HepG2 (cell line): Measurements from ENCODE around the gene PYY. TPM values are rescaled to one million over a fixed set of nuclear protein-coding genes. Genes with fewer than 3 reads are reported as not detected.

Experiments
- ATF7 ChIP-seq, 2 experiments: fragments of 450-650 bp in 1 of 2; sonication (generic) in 1 of 2; formaldehyde crosslinking in 1 of 2; IDR thresholded peaks; 2 replicates each; pipeline versions ENCODE4 v1.4.0 to v1.6.1; 2016 to 2020; ENCODE audit warnings: antibody characterized with exemption in 1 of 2, mild to moderate bottlenecking in 1 of 2, missing genetic modification reagents in 1 of 2
- BCL6 ChIP-seq: IDR thresholded peaks from 2 replicates; pipeline ENCODE4 v1.6.1; 2016; ENCODE audit warnings: missing genetic modification reagents, missing compliant biosample characterization
- CC2D1A ChIP-seq: sonication (generic); formaldehyde crosslinking; IDR thresholded peaks from 2 replicates; pipeline ENCODE4 v1.8.1; 2023; ENCODE audit warnings: mild to moderate bottlenecking, missing genetic modification reagents
- DR1 ChIP-seq: sonication (generic); formaldehyde crosslinking; IDR thresholded peaks from 2 replicates; pipeline ENCODE4 v1.8.0; 2021; ENCODE audit warnings: mild to moderate bottlenecking, missing genetic modification reagents, inconsistent platforms
- HDAC1 ChIP-seq: sonication (generic); formaldehyde crosslinking; IDR thresholded peaks from 2 replicates; pipeline ENCODE4 v1.5.1; 2020; ENCODE audit warnings: mild to moderate bottlenecking, missing genetic modification reagents
- HIVEP1 ChIP-seq: sonication (generic); formaldehyde crosslinking; IDR thresholded peaks from 2 replicates; pipeline ENCODE4 v1.4.0; 2020; ENCODE audit warnings: mild to moderate bottlenecking, missing genetic modification reagents
- HOXD1 ChIP-seq: sonication (generic); formaldehyde crosslinking; IDR thresholded peaks from 2 replicates; pipeline ENCODE4 v1.5.0; 2020; ENCODE audit warnings: missing genetic modification reagents
- MTF1 ChIP-seq: sonication (generic); formaldehyde crosslinking; IDR thresholded peaks from 2 replicates; pipeline ENCODE4 v1.5.0; 2020; ENCODE audit warnings: missing genetic modification reagents
- MXD4 ChIP-seq: IDR thresholded peaks from 2 replicates; pipeline ENCODE4 v1.6.1; 2016; ENCODE audit warnings: mild to moderate bottlenecking, missing biosample characterization, missing genetic modification reagents
- NR2F1 ChIP-seq, 2 experiments: fragments of 450-650 bp in 1 of 2; formaldehyde crosslinking in 1 of 2; IDR thresholded peaks; 2 replicates each; pipeline versions ENCODE4 v1.5.0 to v1.6.1; 2016 to 2020; ENCODE audit warnings: mild to moderate bottlenecking in 1 of 2, missing compliant biosample characterization in 1 of 2, missing genetic modification reagents in 1 of 2, moderate library complexity in 1 of 2
- PHF8 ChIP-seq: sonication (generic); formaldehyde crosslinking; IDR thresholded peaks from 2 replicates; pipeline ENCODE4 v1.5.0; 2020; ENCODE audit warnings: missing genetic modification reagents
- RELA ChIP-seq: sonication (generic); formaldehyde crosslinking; IDR thresholded peaks from 2 replicates; pipeline ENCODE4 v1.4.0; 2020; ENCODE audit warnings: missing genetic modification reagents
- RFXAP ChIP-seq: sonication (generic); formaldehyde crosslinking; IDR thresholded peaks from 2 replicates; pipeline ENCODE4 v1.4.0; 2020; ENCODE audit warnings: missing genetic modification reagents, borderline replicate concordance
- ZFP37 ChIP-seq: sonication (generic); formaldehyde crosslinking; IDR thresholded peaks from 2 replicates; pipeline ENCODE4 v1.4.0; 2020; ENCODE audit warnings: missing genetic modification reagents, borderline replicate concordance
- ZFP41 ChIP-seq: sonication (generic); formaldehyde crosslinking; IDR thresholded peaks from 2 replicates; pipeline ENCODE4 v1.4.0; 2020; ENCODE audit warnings: mild to moderate bottlenecking, missing genetic modification reagents, borderline replicate concordance
- polyA plus RNA-seq, 8 experiments: library from polyadenylated mRNA; depleted of rRNA in 3 of 8; stranded (reverse) in 7 of 8; unstranded in 1 of 8; fragments of >200 nt; fragmentation: Illumina TruSeq in 4 of 8; extraction: Trizol in 4 of 8; gene quantifications; 2 replicates each; pipeline versions ENCODE4 v1.2.1 to v1.2.3, GENCODE V29; 2011 to 2016; ENCODE audit warnings: low read depth in 4 of 8, missing spikeins in 1 of 8, mixed read lengths in 1 of 8; ENCODE audit not compliant: insufficient read depth in 1 of 8
- total RNA-seq, 5 experiments: library from RNA; depleted of rRNA; stranded (reverse); fragments of >200 nt; fragmentation: Illumina TruSeq; extraction: Trizol; gene quantifications; 2 replicates each; pipeline ENCODE4 v1.2.3, GENCODE V29; 2016; ENCODE audit warnings: low read depth in 1 of 5
- TF ChIP-seq, protein P1 (sequence below): IDR thresholded peaks from 2 replicates; pipeline ENCODE4 v1.6.1; 2012; ENCODE audit warnings: low read length, improper control_type of control experiment
- TF ChIP-seq, protein P2 (sequence below): IDR thresholded peaks from 2 replicates; pipeline ENCODE4 v1.6.1; 2018; ENCODE audit warnings: missing genetic modification reagents
- TF ChIP-seq, protein P3 (sequence below): sonication (generic); formaldehyde crosslinking; IDR thresholded peaks from 2 replicates; pipeline ENCODE4 v1.5.0; 2020; ENCODE audit warnings: missing genetic modification reagents
- TF ChIP-seq, protein P4 (sequence below): sonication (generic); formaldehyde crosslinking; IDR thresholded peaks from 2 replicates; pipeline ENCODE4 v1.5.1; 2020; ENCODE audit warnings: missing genetic modification reagents, mild to moderate bottlenecking, borderline replicate concordance
- TF ChIP-seq, protein P5 (sequence below): sonication (generic); formaldehyde crosslinking; IDR thresholded peaks from 2 replicates; pipeline ENCODE4 v1.5.1; 2020; ENCODE audit warnings: mild to moderate bottlenecking, moderate library complexity, missing genetic modification reagents
- TF ChIP-seq, protein P6 (sequence below): sonication (generic); formaldehyde crosslinking; IDR thresholded peaks from 2 replicates; pipeline ENCODE4 v1.4.0; 2020; ENCODE audit warnings: missing genetic modification reagents

PYY gene
- total and polyA plus RNA-seq, 2 of the 13 experiments (the other 11 are each of a cell fraction or from before 2014, with no cell fraction given): 0.25 TPM; not detected in 1

DNA sequence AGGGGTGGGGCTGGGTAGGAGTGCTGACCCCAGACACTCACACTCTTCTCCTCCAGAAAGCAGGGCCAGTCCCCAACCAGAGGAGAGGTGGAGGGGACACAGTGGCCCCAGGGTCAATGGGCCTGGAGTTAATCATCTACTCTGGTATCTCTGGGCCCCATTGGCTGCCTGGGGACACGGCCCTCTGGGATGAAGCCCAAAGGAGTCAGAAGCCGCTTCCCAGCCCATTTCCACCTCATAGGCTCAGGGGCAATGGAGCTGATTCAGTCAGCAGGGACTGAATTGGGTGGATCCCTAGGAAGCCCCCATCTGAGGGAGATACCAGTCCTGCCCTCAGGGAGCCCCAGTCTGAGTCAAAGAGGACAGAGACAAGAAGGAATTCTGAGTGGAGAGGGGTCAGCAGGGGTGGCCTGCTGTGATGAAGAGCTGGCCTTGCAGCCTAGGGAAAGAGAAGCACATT is 47.8 kb upstream of the PYY start (continued):
- TF ChIP-seq, protein P1, sequence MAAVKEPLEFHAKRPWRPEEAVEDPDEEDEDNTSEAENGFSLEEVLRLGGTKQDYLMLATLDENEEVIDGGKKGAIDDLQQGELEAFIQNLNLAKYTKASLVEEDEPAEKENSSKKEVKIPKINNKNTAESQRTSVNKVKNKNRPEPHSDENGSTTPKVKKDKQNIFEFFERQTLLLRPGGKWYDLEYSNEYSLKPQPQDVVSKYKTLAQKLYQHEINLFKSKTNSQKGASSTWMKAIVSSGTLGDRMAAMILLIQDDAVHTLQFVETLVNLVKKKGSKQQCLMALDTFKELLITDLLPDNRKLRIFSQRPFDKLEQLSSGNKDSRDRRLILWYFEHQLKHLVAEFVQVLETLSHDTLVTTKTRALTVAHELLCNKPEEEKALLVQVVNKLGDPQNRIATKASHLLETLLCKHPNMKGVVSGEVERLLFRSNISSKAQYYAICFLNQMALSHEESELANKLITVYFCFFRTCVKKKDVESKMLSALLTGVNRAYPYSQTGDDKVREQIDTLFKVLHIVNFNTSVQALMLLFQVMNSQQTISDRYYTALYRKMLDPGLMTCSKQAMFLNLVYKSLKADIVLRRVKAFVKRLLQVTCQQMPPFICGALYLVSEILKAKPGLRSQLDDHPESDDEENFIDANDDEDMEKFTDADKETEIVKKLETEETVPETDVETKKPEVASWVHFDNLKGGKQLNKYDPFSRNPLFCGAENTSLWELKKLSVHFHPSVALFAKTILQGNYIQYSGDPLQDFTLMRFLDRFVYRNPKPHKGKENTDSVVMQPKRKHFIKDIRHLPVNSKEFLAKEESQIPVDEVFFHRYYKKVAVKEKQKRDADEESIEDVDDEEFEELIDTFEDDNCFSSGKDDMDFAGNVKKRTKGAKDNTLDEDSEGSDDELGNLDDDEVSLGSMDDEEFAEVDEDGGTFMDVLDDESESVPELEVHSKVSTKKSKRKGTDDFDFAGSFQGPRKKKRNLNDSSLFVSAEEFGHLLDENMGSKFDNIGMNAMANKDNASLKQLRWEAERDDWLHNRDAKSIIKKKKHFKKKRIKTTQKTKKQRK: no peak
- TF ChIP-seq, protein P2, sequence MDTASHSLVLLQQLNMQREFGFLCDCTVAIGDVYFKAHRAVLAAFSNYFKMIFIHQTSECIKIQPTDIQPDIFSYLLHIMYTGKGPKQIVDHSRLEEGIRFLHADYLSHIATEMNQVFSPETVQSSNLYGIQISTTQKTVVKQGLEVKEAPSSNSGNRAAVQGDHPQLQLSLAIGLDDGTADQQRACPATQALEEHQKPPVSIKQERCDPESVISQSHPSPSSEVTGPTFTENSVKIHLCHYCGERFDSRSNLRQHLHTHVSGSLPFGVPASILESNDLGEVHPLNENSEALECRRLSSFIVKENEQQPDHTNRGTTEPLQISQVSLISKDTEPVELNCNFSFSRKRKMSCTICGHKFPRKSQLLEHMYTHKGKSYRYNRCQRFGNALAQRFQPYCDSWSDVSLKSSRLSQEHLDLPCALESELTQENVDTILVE (CRISPR knock-in tag): no peak
- TF ChIP-seq HOXD1 (no peak), BCL6 (CRISPR knock-in tag) (peak; percentile 24), ZFP37 (CRISPR knock-in tag) (no peak), RELA (CRISPR knock-in tag) (no peak), CC2D1A (CRISPR knock-in tag) (no peak), HDAC1 (CRISPR knock-in tag) (peak; percentile 38), ATF7 (IDR thresholded peaks at IDR 0.05) (no peak), ATF7 (CRISPR knock-in tag; IDR thresholded peaks at IDR 0.05) (no peak), DR1 (peak; percentile 13; the same call in 1 of the 2 replicates), ZFP41 (no peak), MTF1 (CRISPR knock-in tag) (no peak), MXD4 (CRISPR knock-in tag) (peak; percentile 43; the same call in 1 of the 2 replicates), PHF8 (no peak), HIVEP1 (CRISPR knock-in tag) (no peak), RFXAP (CRISPR knock-in tag) (no peak), NR2F1 (CRISPR knock-in tag; IDR thresholded peaks at IDR 0.05) (peak; percentile 63 to 72; a peak in 3 of 4 replicates)
- TF ChIP-seq, protein P3, sequence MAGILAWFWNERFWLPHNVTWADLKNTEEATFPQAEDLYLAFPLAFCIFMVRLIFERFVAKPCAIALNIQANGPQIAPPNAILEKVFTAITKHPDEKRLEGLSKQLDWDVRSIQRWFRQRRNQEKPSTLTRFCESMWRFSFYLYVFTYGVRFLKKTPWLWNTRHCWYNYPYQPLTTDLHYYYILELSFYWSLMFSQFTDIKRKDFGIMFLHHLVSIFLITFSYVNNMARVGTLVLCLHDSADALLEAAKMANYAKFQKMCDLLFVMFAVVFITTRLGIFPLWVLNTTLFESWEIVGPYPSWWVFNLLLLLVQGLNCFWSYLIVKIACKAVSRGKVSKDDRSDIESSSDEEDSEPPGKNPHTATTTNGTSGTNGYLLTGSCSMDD (CRISPR knock-in tag): no peak
- TF ChIP-seq, protein P4, sequence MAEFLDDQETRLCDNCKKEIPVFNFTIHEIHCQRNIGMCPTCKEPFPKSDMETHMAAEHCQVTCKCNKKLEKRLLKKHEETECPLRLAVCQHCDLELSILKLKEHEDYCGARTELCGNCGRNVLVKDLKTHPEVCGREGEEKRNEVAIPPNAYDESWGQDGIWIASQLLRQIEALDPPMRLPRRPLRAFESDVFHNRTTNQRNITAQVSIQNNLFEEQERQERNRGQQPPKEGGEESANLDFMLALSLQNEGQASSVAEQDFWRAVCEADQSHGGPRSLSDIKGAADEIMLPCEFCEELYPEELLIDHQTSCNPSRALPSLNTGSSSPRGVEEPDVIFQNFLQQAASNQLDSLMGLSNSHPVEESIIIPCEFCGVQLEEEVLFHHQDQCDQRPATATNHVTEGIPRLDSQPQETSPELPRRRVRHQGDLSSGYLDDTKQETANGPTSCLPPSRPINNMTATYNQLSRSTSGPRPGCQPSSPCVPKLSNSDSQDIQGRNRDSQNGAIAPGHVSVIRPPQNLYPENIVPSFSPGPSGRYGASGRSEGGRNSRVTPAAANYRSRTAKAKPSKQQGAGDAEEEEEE (CRISPR knock-in tag): no peak
- TF ChIP-seq, protein P5, sequence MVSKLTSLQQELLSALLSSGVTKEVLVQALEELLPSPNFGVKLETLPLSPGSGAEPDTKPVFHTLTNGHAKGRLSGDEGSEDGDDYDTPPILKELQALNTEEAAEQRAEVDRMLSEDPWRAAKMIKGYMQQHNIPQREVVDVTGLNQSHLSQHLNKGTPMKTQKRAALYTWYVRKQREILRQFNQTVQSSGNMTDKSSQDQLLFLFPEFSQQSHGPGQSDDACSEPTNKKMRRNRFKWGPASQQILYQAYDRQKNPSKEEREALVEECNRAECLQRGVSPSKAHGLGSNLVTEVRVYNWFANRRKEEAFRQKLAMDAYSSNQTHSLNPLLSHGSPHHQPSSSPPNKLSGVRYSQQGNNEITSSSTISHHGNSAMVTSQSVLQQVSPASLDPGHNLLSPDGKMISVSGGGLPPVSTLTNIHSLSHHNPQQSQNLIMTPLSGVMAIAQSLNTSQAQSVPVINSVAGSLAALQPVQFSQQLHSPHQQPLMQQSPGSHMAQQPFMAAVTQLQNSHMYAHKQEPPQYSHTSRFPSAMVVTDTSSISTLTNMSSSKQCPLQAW: peak; percentile 100
- TF ChIP-seq, protein P6, sequence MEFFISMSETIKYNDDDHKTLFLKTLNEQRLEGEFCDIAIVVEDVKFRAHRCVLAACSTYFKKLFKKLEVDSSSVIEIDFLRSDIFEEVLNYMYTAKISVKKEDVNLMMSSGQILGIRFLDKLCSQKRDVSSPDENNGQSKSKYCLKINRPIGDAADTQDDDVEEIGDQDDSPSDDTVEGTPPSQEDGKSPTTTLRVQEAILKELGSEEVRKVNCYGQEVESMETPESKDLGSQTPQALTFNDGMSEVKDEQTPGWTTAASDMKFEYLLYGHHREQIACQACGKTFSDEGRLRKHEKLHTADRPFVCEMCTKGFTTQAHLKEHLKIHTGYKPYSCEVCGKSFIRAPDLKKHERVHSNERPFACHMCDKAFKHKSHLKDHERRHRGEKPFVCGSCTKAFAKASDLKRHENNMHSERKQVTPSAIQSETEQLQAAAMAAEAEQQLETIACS (CRISPR knock-in tag): no peak
